HCT116 (cell line): ENCODE measurements around the gene CD248. TPM values are rescaled to one million over a fixed set of nuclear protein-coding genes. Genes with fewer than 3 reads are reported as not detected.

Source experiments
- ATAC-seq: fragments of 200-7000 bp; cut with Tn5 transposase; 2 replicates; pipeline ENCODE4 v1.9.1; 2020; ENCODE audit warnings: mild to moderate bottlenecking, moderate library complexity
- BruUV-seq: library from RNA; stranded (reverse); fragments of 400-500 nt; replicated peaks from 2 replicates; lab custom pipeline; 2021; lab: Mats Ljungman, UMichigan
- CTCF ChIA-PET: fragments of 300-600 bp; sonication (Branson Sonifier 250); formaldehyde crosslinking; loops from one replicate; lab custom pipeline; 2021; ENCODE audit warnings: antibody characterized with exemption; lab: Charles Lee
- POLR2A ChIA-PET: fragments of 300-600, 350-600 bp; sonication (Branson Sonifier 250); formaldehyde crosslinking; loops from one replicate; lab custom pipeline; 2021; ENCODE audit warnings: antibody characterized with exemption; lab: Charles Lee
- RAD21 ChIA-PET, 2 experiments: fragments of 300-600 bp; sonication (Branson Sonifier 250); formaldehyde crosslinking; loops; one replicate each; lab custom pipeline; 2023; ENCODE audit warnings: low total read pairs in 2 of 2; ENCODE audit not compliant: uncharacterized antibody in 2 of 2, unreplicated experiment in 2 of 2, low non-redundant PET in 1 of 2; lab: Charles Lee
- DNase-seq: peaks from one replicate; pipeline ENCODE4 v3.0.0-alpha.2; 2010; ENCODE audit warnings: low read depth, low spot score
- H2AFZ ChIP-seq: fragments of 200-600 bp; shearing (Covaris generic), sonication (generic); 2 replicates; pipeline ENCODE4 v1.6.1; 2017; ENCODE audit warnings: low read depth, mixed run types, mixed read lengths, antibody characterized with exemption, low read length; ENCODE audit not compliant: poor library complexity, severe bottlenecking
- H3K27ac ChIP-seq: 2 replicates; pipeline ENCODE4 v1.5.1; 2012; ENCODE audit warnings: low read depth, low read length
- H3K27me3 ChIP-seq: fragments of 200-600 bp; sonication (generic); 2 replicates; pipeline ENCODE4 v1.6.1; 2016; ENCODE audit warnings: mixed run types, low read length, mixed read lengths; ENCODE audit not compliant: insufficient read depth
- H3K36me3 ChIP-seq, 2 experiments: fragments of 200-500 bp in 1 of 2; fragments of 200-600 bp in 1 of 2; sonication (Bioruptor generic) in 1 of 2; sonication (generic) in 1 of 2; 2 replicates each; pipeline versions ENCODE4 v1.5.1 to v1.6.1; 2014 to 2016; ENCODE audit warnings: low read length in 2 of 2, inconsistent platforms in 1 of 2, mixed read lengths in 1 of 2, mixed run types in 1 of 2; ENCODE audit not compliant: insufficient read depth in 2 of 2, control insufficient read depth in 1 of 2
- H3K4me1 ChIP-seq, 2 experiments: fragments of 200-600 bp in 1 of 2; sonication (generic) in 1 of 2; 2 replicates each; pipeline versions ENCODE4 v1.5.1 to v1.6.1; 2012 to 2017; ENCODE audit warnings: low read length in 2 of 2, inconsistent platforms in 1 of 2, mild to moderate bottlenecking in 1 of 2, mixed read lengths in 1 of 2, mixed run types in 1 of 2, moderate library complexity in 1 of 2; ENCODE audit not compliant: insufficient read depth in 2 of 2, control insufficient read depth in 1 of 2
- H3K4me2 ChIP-seq: fragments of 200-600 bp; sonication (generic); 2 replicates; pipeline ENCODE4 v1.6.1; 2017; ENCODE audit warnings: mixed run types, low read length, mixed read lengths
- H3K4me3 ChIP-seq, 2 experiments: fragments of 200-600 bp in 1 of 2; sonication (generic) in 1 of 2; replicated peaks in 1 of 2; 2 replicates each; pipeline ENCODE4 v1.5.1; 2011 to 2016; ENCODE audit warnings: low read length in 2 of 2, control low read depth in 1 of 2, low read depth in 1 of 2, mild to moderate bottlenecking in 1 of 2, mixed read lengths in 1 of 2, mixed run types in 1 of 2
- H3K79me2 ChIP-seq: fragments of 200-600 bp; sonication (generic); 2 replicates; pipeline ENCODE4 v1.6.1; 2017; ENCODE audit warnings: mild to moderate bottlenecking, mixed run types, low read length, moderate library complexity, mixed read lengths; ENCODE audit not compliant: insufficient read depth
- H3K9ac ChIP-seq: fragments of 200-600 bp; sonication (generic); 2 replicates; pipeline ENCODE4 v1.6.1; 2016; ENCODE audit warnings: low read length, mixed read lengths
- H3K9me2 ChIP-seq: fragments of 200-600 bp; sonication (generic), shearing (Covaris generic); 2 replicates; pipeline ENCODE4 v1.6.1; 2017; ENCODE audit warnings: mixed run types, mild to moderate bottlenecking, moderate library complexity; ENCODE audit not compliant: insufficient read depth
- H3K9me3 ChIP-seq, 2 experiments: fragments of 200-500 bp in 1 of 2; fragments of 200-600 bp in 1 of 2; sonication (Bioruptor generic) in 1 of 2; sonication (generic) in 1 of 2; 2 replicates each; pipeline ENCODE4 v1.6.1; 2014 to 2017; ENCODE audit warnings: low read length in 2 of 2, mixed read lengths in 2 of 2, inconsistent platforms in 1 of 2, low read depth in 1 of 2, mild to moderate bottlenecking in 1 of 2, mixed run types in 1 of 2, moderate library complexity in 1 of 2; ENCODE audit not compliant: control insufficient read depth in 1 of 2, insufficient read depth in 1 of 2
- H4K20me1 ChIP-seq: fragments of 200-600 bp; sonication (generic), shearing (Covaris generic); 2 replicates; pipeline ENCODE4 v1.6.1; 2017; ENCODE audit warnings: mixed run types, mild to moderate bottlenecking, moderate library complexity; ENCODE audit not compliant: insufficient read depth
- CEBPB ChIP-seq: IDR thresholded peaks from 2 replicates; pipeline ENCODE4 v1.6.1; 2012; ENCODE audit warnings: low read depth
- EGR1 ChIP-seq: IDR thresholded peaks from 2 replicates; pipeline ENCODE4 v1.6.1; 2012; ENCODE audit warnings: low read depth
- ELF1 ChIP-seq: IDR thresholded peaks from 2 replicates; pipeline ENCODE4 v1.6.1; 2012; ENCODE audit warnings: low read depth, borderline replicate concordance
- MAX ChIP-seq: IDR thresholded peaks from 2 replicates; pipeline ENCODE4 v1.6.1; 2012
- POLR2AphosphoS5 ChIP-seq: IDR thresholded peaks from 2 replicates; pipeline ENCODE4 v1.6.1; 2011; ENCODE audit warnings: mild to moderate bottlenecking, low read depth, low read length, moderate library complexity
- RAD21 ChIP-seq: IDR thresholded peaks from 2 replicates; pipeline ENCODE4 v1.6.1; 2012; ENCODE audit warnings: low read depth, mild to moderate bottlenecking
- REST ChIP-seq: IDR thresholded peaks from 2 replicates; pipeline ENCODE4 v1.6.1; 2012; ENCODE audit warnings: low read depth
- SRF ChIP-seq: IDR thresholded peaks from 2 replicates; pipeline ENCODE4 v1.6.1; 2012; ENCODE audit warnings: low read depth
- TCF7L2 ChIP-seq: IDR thresholded peaks from 2 replicates; pipeline ENCODE4 v1.7.0; 2011; ENCODE audit warnings: borderline replicate concordance, inconsistent platforms; ENCODE audit not compliant: insufficient read depth, insufficient read length; ENCODE audit errors: extremely low read depth
- ZNF274 ChIP-seq: fragments of 200-500 bp; sonication (Bioruptor generic); IDR thresholded peaks from 2 replicates; pipeline ENCODE4 v1.6.1; 2014; ENCODE audit warnings: mild to moderate bottlenecking, low read depth, low read length, inconsistent platforms
- intact Hi-C: fragments of 100-400 bp; cut with micrococcal nuclease; formaldehyde crosslinking; loops from 2 replicates; pipeline ENCODE4 v1.10.0; 2022
- total RNA-seq: library from RNA; stranded (reverse); gene quantifications from one replicate; pipeline ENCODE4 v1.2.1, GENCODE V29; 2021; ENCODE audit not compliant: unreplicated experiment
- TF ChIP-seq, protein P1 (sequence below): IDR thresholded peaks from 2 replicates; pipeline ENCODE4 v1.6.1; 2011; ENCODE audit warnings: mild to moderate bottlenecking, low read length, moderate library complexity; ENCODE audit not compliant: insufficient replicate concordance; ENCODE audit errors: extremely low read depth
- TF ChIP-seq, protein P2 (sequence below), 3 experiments: fragments of 200-600 bp in 1 of 3; sonication (generic) in 1 of 3; IDR thresholded peaks in 2 of 3; conservative IDR thresholded peaks in 1 of 3; 2 replicates each; pipeline ENCODE4 v1.5.1; 2012 to 2017; ENCODE audit warnings: low read depth in 2 of 3, low read length in 2 of 3, antibody characterized with exemption in 1 of 3, borderline replicate concordance in 1 of 3, control low read depth in 1 of 3, mild to moderate bottlenecking in 1 of 3, mixed read lengths in 1 of 3, mixed run types in 1 of 3, moderate library complexity in 1 of 3; ENCODE audit not compliant: insufficient read depth in 1 of 3

Gene CD248
- total RNA-seq, 1 experiment from 2014 or later = 0.32 TPM

DNA sequence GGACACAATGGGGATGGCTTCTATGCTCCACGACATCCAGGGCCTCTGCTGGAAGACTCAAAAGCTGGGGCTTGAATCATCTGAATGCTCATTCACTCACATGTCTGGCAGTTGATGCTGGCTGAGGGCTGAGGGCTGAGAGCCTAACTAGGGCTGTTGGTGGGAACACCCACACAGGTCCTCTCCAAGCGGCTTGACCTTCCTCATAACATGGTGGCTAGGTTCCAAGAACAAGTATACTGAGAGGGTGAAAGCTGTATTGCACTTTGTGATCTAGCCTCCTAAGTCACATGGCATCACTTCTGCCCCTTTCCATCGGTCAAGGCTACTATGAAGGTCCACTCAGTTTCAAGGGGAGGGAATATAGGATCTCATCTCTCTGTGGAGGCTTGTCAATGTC, 17.7 kb downstream of the CD248 start:
- TF ChIP-seq ELF1 = no peak
- no peak for TF ChIP-seq CEBPB
- TF ChIP-seq TCF7L2 = no peak
- no peak for TF ChIP-seq REST
- TF ChIP-seq, protein P1, sequence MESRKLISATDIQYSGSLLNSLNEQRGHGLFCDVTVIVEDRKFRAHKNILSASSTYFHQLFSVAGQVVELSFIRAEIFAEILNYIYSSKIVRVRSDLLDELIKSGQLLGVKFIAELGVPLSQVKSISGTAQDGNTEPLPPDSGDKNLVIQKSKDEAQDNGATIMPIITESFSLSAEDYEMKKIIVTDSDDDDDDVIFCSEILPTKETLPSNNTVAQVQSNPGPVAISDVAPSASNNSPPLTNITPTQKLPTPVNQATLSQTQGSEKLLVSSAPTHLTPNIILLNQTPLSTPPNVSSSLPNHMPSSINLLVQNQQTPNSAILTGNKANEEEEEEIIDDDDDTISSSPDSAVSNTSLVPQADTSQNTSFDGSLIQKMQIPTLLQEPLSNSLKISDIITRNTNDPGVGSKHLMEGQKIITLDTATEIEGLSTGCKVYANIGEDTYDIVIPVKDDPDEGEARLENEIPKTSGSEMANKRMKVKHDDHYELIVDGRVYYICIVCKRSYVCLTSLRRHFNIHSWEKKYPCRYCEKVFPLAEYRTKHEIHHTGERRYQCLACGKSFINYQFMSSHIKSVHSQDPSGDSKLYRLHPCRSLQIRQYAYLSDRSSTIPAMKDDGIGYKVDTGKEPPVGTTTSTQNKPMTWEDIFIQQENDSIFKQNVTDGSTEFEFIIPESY = no peak
- no peak for TF ChIP-seq RAD21
- TF ChIP-seq POLR2AphosphoS5 = no peak
- no peak for TF ChIP-seq SRF
- no peak for TF ChIP-seq MAX
- no peak for TF ChIP-seq ZNF274
- TF ChIP-seq, protein P2, sequence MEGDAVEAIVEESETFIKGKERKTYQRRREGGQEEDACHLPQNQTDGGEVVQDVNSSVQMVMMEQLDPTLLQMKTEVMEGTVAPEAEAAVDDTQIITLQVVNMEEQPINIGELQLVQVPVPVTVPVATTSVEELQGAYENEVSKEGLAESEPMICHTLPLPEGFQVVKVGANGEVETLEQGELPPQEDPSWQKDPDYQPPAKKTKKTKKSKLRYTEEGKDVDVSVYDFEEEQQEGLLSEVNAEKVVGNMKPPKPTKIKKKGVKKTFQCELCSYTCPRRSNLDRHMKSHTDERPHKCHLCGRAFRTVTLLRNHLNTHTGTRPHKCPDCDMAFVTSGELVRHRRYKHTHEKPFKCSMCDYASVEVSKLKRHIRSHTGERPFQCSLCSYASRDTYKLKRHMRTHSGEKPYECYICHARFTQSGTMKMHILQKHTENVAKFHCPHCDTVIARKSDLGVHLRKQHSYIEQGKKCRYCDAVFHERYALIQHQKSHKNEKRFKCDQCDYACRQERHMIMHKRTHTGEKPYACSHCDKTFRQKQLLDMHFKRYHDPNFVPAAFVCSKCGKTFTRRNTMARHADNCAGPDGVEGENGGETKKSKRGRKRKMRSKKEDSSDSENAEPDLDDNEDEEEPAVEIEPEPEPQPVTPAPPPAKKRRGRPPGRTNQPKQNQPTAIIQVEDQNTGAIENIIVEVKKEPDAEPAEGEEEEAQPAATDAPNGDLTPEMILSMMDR (IDR thresholded peaks at IDR 0.05 in 2 of 3, conservative IDR thresholded peaks at IDR 0.05 in 1 of 3; ENCODE audit: borderline replicate concordance in 1 of 3, insufficient read depth in 1 of 3, low read depth in 2 of 3, low read length in 2 of 3) = no peak
- no peak for TF ChIP-seq EGR1
- Histone ChIP-seq H2AFZ (no peak overlapping the region), H3K4me1 (no peaks in the 10 kb centered on the region), H4K20me1 (no peaks in the 10 kb centered on the region), H3K4me3 (no peak overlapping the region), H3K9me3 (no peaks in the 10 kb centered on the region), H3K9me2 (no peaks in the 10 kb centered on the region), H3K4me2 (no peak overlapping the region), H3K27ac (no peak overlapping the region), H3K36me3 (no peaks in the 10 kb centered on the region), H3K79me2 (no peaks in the 10 kb centered on the region), H3K27me3 (no peaks in the 10 kb centered on the region), H3K9ac (no peak overlapping the region)
- ChIA-PET POLR2A (no interaction called here), CTCF (interaction anchor here (4.1 kb wide), 1 partner anchor 13 kb away, joined by 21 read pairs; no protein-coding TSS in a partner anchor), RAD21 (no interaction called here)
- intact Hi-C loops = no loop called here
- DNase-seq (no peak), ATAC-seq (no peak)
- no TSS peak for BruUV-seq
